ENCODE data around the gene KLF13.
A peak's percentile ranks its signal among the peaks of the same experiment; 100 is the strongest.

The KLF13 gene

DNA sequence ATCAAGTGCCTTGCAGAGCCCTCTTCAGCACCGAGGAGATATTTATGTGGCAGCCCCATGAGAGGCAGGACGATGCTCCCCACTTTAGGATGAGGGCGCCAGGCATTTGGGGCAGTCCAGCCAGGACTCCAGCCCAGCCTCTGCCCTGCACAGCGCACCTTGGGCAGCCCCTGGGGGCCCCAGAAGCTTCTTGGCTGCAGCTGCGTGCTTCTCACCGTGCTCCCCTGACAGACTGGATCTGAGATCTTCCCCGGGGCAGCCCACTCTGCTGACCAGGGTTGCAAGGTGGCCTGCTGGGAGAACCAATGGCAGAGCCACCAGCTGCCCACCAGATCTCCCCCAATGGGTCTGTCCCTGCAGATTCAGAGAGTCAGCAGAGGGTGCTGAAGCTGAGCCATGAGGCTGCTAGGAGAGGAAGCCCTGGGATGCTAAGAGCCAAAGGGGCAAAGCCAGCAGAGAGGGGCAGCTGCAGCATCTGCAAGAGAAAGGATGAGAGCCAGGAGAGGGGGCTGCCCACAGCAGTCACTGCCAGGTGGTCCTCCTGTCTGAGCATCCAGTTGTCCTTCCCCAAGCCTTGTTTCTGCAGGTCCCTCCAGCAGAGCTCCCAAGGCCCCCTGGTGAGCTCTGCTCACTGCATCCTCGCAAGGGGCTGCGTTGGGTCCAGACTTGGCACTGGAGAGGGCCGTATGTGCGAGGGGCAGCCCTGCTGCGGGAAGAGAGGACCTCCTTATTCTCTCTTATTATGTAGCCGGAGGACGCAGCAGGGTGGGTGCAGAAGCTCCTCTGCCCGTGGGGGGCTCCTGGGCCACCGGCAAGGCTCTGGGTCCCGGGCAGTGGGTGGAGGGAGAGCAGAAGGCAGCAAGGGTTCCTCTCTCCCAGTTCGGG, 14.7 kb upstream of the KLF13 start:
- no peaks in the 10 kb centered on the region for H3K9me3 Mint-ChIP-seq
- H3K4me3 Mint-ChIP-seq, result no peak overlapping the region
- H3K27ac Mint-ChIP-seq (ENCODE audit: low read depth), result no peak overlapping the region
- ATAC-seq (replicated peaks; ENCODE audit: extremely low read depth, poor library complexity, severe bottlenecking), result no peak
- DNase-seq (ENCODE audit: low spot score in 2 of 2), result no peak
- peaks cover 8% of the 10 kb centered on the region for H3K4me1 Mint-ChIP-seq
- H3K27me3 Mint-ChIP-seq, result peaks cover 16% of the 10 kb centered on the region
- H3K36me3 Mint-ChIP-seq (ENCODE audit: insufficient read depth), result peaks cover 1% of the 10 kb centered on the region

DNA sequence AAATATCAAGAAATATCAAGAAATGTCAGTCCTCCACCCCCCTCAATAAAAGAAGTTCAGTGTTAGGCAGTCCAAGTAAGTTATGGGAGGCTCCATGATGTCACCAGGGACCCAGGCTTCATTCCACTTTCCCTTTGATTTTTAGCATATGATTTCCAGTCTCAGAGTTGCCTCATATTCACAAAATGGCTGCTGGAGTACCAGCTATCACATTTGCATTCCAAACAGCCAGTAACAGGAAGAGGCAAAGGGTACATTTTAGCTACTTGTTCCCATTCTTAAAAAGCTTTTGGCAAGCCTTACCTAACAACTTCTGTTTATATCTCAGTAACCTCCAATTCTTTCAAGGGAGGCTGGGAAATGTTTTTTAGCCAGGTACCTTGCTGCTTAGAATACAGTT, 13.4 kb upstream of the KLF13 start:
- H3K4me3 Mint-ChIP-seq, result no peak overlapping the region

DNA sequence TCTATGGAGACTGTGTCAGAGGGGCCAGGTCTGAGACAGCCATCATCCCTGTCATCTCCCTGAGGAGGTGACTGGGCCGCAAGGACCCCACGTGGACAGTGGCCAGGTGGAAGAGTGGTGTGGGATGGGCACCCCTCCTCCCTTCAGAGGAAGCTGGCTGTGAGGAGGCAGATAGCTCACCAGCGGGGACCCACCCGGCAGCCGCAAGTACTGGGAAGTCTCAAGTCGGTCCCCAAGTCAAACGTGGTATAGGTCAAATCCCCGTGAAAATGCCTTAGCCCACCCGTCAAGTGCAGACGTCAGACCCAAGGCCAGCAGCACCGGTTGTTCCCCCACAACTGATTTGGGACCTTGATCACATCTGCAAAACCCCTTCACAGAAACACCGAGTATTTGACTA, 12.3 kb upstream of the KLF13 start:
- Mint-ChIP-seq H3K4me1 (peaks cover 11% of the 10 kb centered on the region), H3K27me3 (no peaks in the 10 kb centered on the region), H3K9me3 (no peaks in the 10 kb centered on the region), H3K4me3 (no peak overlapping the region), H3K27ac (ENCODE audit: low read depth) (no peak overlapping the region), H3K36me3 (ENCODE audit: insufficient read depth) (peaks cover 4% of the 10 kb centered on the region)
- DNase-seq (ENCODE audit: low spot score in 2 of 2) (no peak), ATAC-seq (replicated peaks; ENCODE audit: extremely low read depth, poor library complexity, severe bottlenecking) (no peak)

More for the DNA sequence above, 13.4 kb upstream of the KLF13 start:
- ATAC-seq (replicated peaks; ENCODE audit: extremely low read depth, poor library complexity, severe bottlenecking), result no peak
- DNase-seq (ENCODE audit: low spot score in 2 of 2), result no peak
- H3K27me3 Mint-ChIP-seq, result peaks cover 4% of the 10 kb centered on the region
- H3K27ac Mint-ChIP-seq (ENCODE audit: low read depth), result no peak overlapping the region
- H3K36me3 Mint-ChIP-seq (ENCODE audit: insufficient read depth), result peaks cover 4% of the 10 kb centered on the region
- no peaks in the 10 kb centered on the region for H3K9me3 Mint-ChIP-seq
- H3K4me1 Mint-ChIP-seq, result peaks cover 12% of the 10 kb centered on the region

DNA sequence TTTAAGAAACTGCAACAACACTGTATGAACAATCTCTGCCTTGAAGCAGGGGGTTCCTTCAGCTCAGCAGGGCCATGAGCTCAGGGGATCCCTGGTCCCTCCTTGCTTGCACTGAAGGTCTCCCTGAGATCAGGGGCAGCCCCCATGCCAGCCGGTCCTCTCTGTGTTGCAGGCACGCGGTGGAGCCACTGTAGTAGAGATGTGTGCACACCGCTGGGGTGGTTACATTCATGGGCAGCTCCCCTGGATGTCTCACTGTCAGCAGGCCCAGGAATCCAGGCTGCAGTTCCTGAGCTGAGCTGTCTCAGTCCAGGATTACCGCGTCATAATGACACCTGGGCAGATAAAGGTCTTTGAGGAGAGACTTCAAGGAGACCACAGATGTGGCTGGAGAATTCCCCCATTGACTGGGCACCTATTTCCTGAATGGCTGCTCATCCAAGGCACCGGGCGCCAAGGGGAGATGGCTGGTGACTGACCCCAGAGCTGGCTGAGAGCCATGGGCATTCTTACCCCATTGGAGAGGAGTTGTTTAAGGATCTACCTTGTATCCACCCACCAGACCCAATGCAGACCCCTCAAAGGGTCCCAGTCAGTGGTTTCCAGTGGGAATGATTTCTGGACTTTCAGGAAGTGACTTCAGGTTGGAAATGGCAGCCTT, 10.4 kb upstream of the KLF13 start:
- Mint-ChIP-seq H3K36me3 (ENCODE audit: insufficient read depth) (peaks cover 3% of the 10 kb centered on the region), H3K27me3 (no peaks in the 10 kb centered on the region), H3K9me3 (no peaks in the 10 kb centered on the region), H3K27ac (ENCODE audit: low read depth) (no peak overlapping the region), H3K4me1 (peaks cover 11% of the 10 kb centered on the region), H3K4me3 (no peak overlapping the region)
- no peak for ATAC-seq (replicated peaks; ENCODE audit: extremely low read depth, poor library complexity, severe bottlenecking)
- no peak for DNase-seq (ENCODE audit: low spot score in 2 of 2)

DNA sequence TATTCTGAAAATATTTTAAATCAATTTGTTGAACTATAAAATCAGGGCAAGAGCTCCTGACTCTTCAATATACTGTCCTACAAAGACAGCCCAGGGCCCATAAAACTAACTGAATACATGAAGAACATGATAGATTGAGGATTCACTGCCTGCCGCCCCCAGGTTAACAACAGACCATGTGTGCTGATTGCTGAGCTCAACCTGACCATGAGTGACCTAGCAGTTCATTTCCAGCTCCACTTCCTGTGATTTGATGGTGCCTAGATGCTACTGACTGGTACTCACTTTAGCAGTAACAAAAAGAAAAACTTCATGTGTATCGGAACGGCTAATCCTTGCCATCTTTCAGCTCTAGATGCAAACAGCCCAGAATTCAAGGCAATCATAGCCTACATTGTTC, 9.6 kb upstream of the KLF13 start:
- no peak overlapping the region for H3K27ac Mint-ChIP-seq (ENCODE audit: low read depth)
- H3K4me3 Mint-ChIP-seq, result no peak overlapping the region
- H3K9me3 Mint-ChIP-seq, result no peaks in the 10 kb centered on the region
- H3K27me3 Mint-ChIP-seq, result no peaks in the 10 kb centered on the region
- peaks cover 11% of the 10 kb centered on the region for H3K4me1 Mint-ChIP-seq
- ATAC-seq (replicated peaks; ENCODE audit: extremely low read depth, poor library complexity, severe bottlenecking) (no peak), DNase-seq (ENCODE audit: low spot score in 2 of 2) (no peak)
- H3K36me3 Mint-ChIP-seq (ENCODE audit: insufficient read depth), result peaks cover 4% of the 10 kb centered on the region

DNA sequence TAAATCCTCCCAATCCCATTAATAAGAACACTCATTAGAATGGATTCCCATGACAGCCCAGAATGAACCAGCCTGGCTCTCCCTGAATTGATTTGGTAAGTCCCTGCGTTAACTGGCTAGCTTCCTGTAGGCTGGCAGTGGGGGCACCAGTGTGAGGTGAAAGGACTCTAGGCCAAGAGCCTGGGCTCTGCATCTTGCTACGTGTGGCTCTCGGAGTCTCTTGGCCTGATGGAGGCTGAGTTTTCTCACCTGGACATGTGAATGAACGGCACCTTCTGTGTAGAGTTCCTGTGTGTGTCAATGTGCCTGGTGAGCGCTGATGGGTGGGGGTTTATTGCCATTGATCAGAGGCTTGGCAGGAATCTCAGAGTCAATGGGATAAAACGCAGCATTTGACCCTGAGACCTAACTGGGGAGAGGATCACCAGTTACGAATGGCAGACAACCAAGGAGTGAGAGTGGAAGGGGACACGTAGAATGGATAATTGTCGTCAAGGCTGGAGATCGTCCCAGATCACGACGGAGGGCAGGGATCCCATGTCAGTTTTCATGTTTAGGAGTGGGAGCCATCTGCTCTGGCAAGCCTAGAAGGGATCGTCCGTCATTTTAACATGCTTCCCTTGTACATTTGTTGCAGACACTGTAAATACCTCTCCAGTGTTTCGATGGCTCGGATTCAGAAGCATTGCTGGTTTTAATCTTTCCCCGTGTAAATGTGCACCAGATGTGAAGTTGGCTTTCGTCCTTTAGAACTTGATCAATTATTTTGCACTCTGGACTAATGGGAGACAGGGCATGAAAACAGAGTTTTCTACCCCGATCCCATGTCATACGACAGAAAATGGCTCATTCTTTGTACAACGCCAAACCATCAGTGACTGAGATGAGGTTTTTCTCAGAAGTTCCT, 9.0 kb upstream of the KLF13 start:
- Mint-ChIP-seq H3K4me1 (peaks cover 11% of the 10 kb centered on the region), H3K27me3 (no peaks in the 10 kb centered on the region), H3K27ac (ENCODE audit: low read depth) (no peak overlapping the region), H3K9me3 (no peaks in the 10 kb centered on the region), H3K36me3 (ENCODE audit: insufficient read depth) (peaks cover 4% of the 10 kb centered on the region), H3K4me3 (no peak overlapping the region)
- no peak for DNase-seq (ENCODE audit: low spot score in 2 of 2)
- no peak for ATAC-seq (replicated peaks; ENCODE audit: extremely low read depth, poor library complexity, severe bottlenecking)

DNA sequence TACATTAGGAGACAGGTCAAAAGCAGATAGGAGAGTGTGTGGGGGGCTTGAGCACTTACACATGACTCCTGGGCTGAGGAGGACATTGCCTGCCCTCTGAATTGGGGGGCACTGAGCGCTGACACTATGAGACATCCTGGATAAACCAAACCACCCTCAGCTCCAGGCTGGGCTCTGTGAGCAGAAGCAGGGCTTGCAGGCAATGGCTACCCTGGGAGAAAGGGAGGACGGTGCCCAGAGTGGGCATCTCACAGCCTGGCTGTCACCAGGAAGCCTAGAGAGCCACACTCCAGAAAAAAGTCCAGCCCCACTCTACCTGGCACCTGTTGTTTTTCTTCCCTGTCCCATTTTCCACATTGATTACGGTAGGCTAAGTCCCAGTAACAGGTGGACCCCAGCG, 8.2 kb upstream of the KLF13 start:
- no peak overlapping the region for H3K27ac Mint-ChIP-seq (ENCODE audit: low read depth)
- ATAC-seq (replicated peaks; ENCODE audit: extremely low read depth, poor library complexity, severe bottlenecking), result no peak
- peaks cover 4% of the 10 kb centered on the region for H3K36me3 Mint-ChIP-seq (ENCODE audit: insufficient read depth)
- H3K27me3 Mint-ChIP-seq, result no peaks in the 10 kb centered on the region
- no peaks in the 10 kb centered on the region for H3K9me3 Mint-ChIP-seq
- H3K4me1 Mint-ChIP-seq, result peaks cover 11% of the 10 kb centered on the region
- no peak overlapping the region for H3K4me3 Mint-ChIP-seq
- DNase-seq (ENCODE audit: low spot score in 2 of 2), result no peak

GRCh38 chr15:31320022-31320421, 6.6 kb upstream of the KLF13 start:
- DNase-seq (ENCODE audit: low spot score in 2 of 2) (no peak), ATAC-seq (replicated peaks; ENCODE audit: extremely low read depth, poor library complexity, severe bottlenecking) (no peak)
- peaks cover 9% of the 10 kb centered on the region for H3K36me3 Mint-ChIP-seq (ENCODE audit: insufficient read depth)
- peak overlapping the region; percentile 25 for H3K27ac Mint-ChIP-seq (ENCODE audit: low read depth)
- peaks cover 21% of the 10 kb centered on the region for H3K4me1 Mint-ChIP-seq
- no peak overlapping the region for H3K4me3 Mint-ChIP-seq
- H3K9me3 Mint-ChIP-seq, result no peaks in the 10 kb centered on the region
- H3K27me3 Mint-ChIP-seq, result no peaks in the 10 kb centered on the region

- Mint-ChIP-seq H3K36me3 (ENCODE audit: insufficient read depth) (peaks cover 17% of the 10 kb centered on the region), H3K4me3 (no peak overlapping the region), H3K27me3 (no peaks in the 10 kb centered on the region), H3K9me3 (no peaks in the 10 kb centered on the region), H3K4me1 (peaks cover 27% of the 10 kb centered on the region), H3K27ac (ENCODE audit: low read depth) (no peak overlapping the region)
- ATAC-seq (replicated peaks; ENCODE audit: extremely low read depth, poor library complexity, severe bottlenecking) (no peak), DNase-seq (ENCODE audit: low spot score in 2 of 2) (no peak)
Measured at GRCh38 chr15:31321418-31321817, 5.2 kb upstream of the KLF13 start.

- Mint-ChIP-seq H3K36me3 (ENCODE audit: insufficient read depth) (peaks cover 17% of the 10 kb centered on the region), H3K4me1 (peaks cover 19% of the 10 kb centered on the region), H3K27me3 (no peaks in the 10 kb centered on the region), H3K27ac (ENCODE audit: low read depth) (no peak overlapping the region), H3K9me3 (no peaks in the 10 kb centered on the region), H3K4me3 (no peak overlapping the region)
- DNase-seq (ENCODE audit: low spot score in 2 of 2), result no peak
- no peak for ATAC-seq (replicated peaks; ENCODE audit: extremely low read depth, poor library complexity, severe bottlenecking)
Measured at GRCh38 chr15:31322504-31322903, 4.1 kb upstream of the KLF13 start.

- Mint-ChIP-seq H3K4me3 (no peak overlapping the region), H3K27ac (ENCODE audit: low read depth) (peak overlapping the region; percentile 95), H3K27me3 (no peaks in the 10 kb centered on the region), H3K4me1 (peaks cover 18% of the 10 kb centered on the region), H3K9me3 (no peaks in the 10 kb centered on the region), H3K36me3 (ENCODE audit: insufficient read depth) (peaks cover 19% of the 10 kb centered on the region)
- DNase-seq (ENCODE audit: low spot score in 2 of 2) (no peak), ATAC-seq (replicated peaks; ENCODE audit: extremely low read depth, poor library complexity, severe bottlenecking) (no peak)
Measured at GRCh38 chr15:31323627-31324026, 3.0 kb upstream of the KLF13 start.

DNA sequence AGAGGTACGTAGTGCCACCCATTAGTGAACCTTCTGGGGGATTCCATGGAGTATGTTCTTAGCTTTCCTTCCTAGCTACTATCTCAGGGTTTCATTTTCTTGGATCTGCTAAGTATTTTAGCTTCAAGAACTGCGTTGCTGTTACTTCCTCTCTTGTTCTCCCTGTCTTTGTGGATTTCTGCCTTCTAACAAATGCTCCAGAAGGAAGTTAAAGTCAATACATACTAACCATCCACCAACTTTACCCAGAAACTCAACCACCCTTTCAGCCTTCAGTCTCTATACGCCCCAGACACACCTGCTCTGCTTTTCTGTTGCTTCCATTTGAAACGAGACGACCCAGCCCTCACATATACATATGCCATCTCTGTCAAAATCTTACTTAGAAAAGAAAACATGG, 2.4 kb upstream of the KLF13 start:
- H3K4me3 Mint-ChIP-seq, result no peak overlapping the region
- H3K9me3 Mint-ChIP-seq, result no peaks in the 10 kb centered on the region
- H3K27ac Mint-ChIP-seq (ENCODE audit: low read depth), result peak overlapping the region; percentile 95
- no peaks in the 10 kb centered on the region for H3K27me3 Mint-ChIP-seq
- H3K4me1 Mint-ChIP-seq, result peaks cover 24% of the 10 kb centered on the region
- DNase-seq (ENCODE audit: low spot score in 2 of 2), result no peak
- no peak for ATAC-seq (replicated peaks; ENCODE audit: extremely low read depth, poor library complexity, severe bottlenecking)
- H3K36me3 Mint-ChIP-seq (ENCODE audit: insufficient read depth), result peaks cover 25% of the 10 kb centered on the region
